Measurements from ENCODE around the gene TEX2. TPM values are rescaled to one million over a fixed set of nuclear protein-coding genes. Genes with fewer than 3 reads are reported as not detected.

Gene TEX2
- total and polyA plus RNA-seq, 2 donors (not counting 3 experiments of a cell fraction or from before 2014, with no cell fraction given): 13.3 to 25.8 TPM

DNA sequence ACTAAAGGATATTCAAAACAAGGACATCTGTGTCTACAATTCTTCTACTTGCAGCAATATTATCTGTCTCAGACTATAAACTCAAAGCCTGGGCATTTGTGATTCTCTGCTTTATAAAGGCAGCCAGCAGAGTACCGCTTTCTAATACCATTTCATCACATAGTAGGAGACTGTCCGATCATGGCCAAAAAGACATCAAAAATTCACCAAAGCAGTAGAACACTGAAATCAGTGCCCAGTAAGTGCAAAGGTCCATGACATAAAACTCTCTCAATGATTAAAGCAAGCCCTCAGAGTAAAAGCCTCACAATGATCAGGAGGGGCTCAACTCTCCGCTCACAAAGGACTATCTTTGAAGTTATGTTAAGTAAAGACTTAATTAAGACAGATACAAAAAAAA is 156.1 kb downstream of the TEX2 start:
- Histone ChIP-seq H2AFZ (ENCODE audit: low read depth, low read length) (no peak overlapping the region), H3K27me3 (ENCODE audit: control insufficient read depth in 2 of 2, insufficient read depth in 2 of 2, low read length in 2 of 2) (no peaks in the 10 kb centered on the region), H3K9me3 (replicated peaks; ENCODE audit: control insufficient read depth, insufficient read depth, low read length) (no peaks in the 10 kb centered on the region), H3K36me3 (ENCODE audit: control insufficient read depth in 2 of 2, extremely low read depth in 1 of 2, insufficient read depth in 2 of 2, low read length in 2 of 2) (no peaks in the 10 kb centered on the region), H3K4me1 (ENCODE audit: control insufficient read depth, extremely low read depth, insufficient read depth, low read length) (peaks cover 11% of the 10 kb centered on the region), H4K20me1 (replicated peaks; ENCODE audit: control insufficient read depth, extremely low read depth, insufficient read depth, low read length) (no peaks in the 10 kb centered on the region), H3K9ac (replicated peaks; ENCODE audit: extremely low read depth, insufficient read depth, low read length) (no peak overlapping the region), H3K4me3 (replicated peaks in 1 of 3; ENCODE audit: insufficient read depth in 1 of 3, low read depth in 1 of 3, low read length in 3 of 3) (no peak overlapping the region), H3K9me1 (replicated peaks; ENCODE audit: control insufficient read depth, extremely low read depth, insufficient read depth, low read length) (no peaks in the 10 kb centered on the region), H3K27ac (ENCODE audit: insufficient read depth, low read depth, low read length) (no peak overlapping the region), H3K79me2 (ENCODE audit: control insufficient read depth, insufficient read depth, low read length) (no peaks in the 10 kb centered on the region), H3K4me2 (ENCODE audit: insufficient read depth, low read length) (no peak overlapping the region)
- intact Hi-C loops (cut with micrococcal nuclease): no loop called here
- FAIRE-seq (no peak), DNase-seq (ENCODE audit: low read depth, low spot score) (no peak)
- ChIA-PET POLR2A (no interaction called here), CTCF (no interaction called here)
- no TSS peak for BruUV-seq (replicated peaks)
- TF ChIP-seq, protein P1, sequence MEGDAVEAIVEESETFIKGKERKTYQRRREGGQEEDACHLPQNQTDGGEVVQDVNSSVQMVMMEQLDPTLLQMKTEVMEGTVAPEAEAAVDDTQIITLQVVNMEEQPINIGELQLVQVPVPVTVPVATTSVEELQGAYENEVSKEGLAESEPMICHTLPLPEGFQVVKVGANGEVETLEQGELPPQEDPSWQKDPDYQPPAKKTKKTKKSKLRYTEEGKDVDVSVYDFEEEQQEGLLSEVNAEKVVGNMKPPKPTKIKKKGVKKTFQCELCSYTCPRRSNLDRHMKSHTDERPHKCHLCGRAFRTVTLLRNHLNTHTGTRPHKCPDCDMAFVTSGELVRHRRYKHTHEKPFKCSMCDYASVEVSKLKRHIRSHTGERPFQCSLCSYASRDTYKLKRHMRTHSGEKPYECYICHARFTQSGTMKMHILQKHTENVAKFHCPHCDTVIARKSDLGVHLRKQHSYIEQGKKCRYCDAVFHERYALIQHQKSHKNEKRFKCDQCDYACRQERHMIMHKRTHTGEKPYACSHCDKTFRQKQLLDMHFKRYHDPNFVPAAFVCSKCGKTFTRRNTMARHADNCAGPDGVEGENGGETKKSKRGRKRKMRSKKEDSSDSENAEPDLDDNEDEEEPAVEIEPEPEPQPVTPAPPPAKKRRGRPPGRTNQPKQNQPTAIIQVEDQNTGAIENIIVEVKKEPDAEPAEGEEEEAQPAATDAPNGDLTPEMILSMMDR (IDR thresholded peaks at IDR 0.05; ENCODE audit: extremely low read depth in 1 of 2, insufficient read depth in 1 of 2, low read depth in 1 of 2, low read length in 2 of 2): no peak
- no peak for TF ChIP-seq EZH2 (IDR thresholded peaks at IDR 0.05; ENCODE audit: borderline replicate concordance, low read depth, low read length, severe bottlenecking)
- TF ChIP-seq GATA2 (IDR thresholded peaks at IDR 0.05; ENCODE audit: insufficient read depth, insufficient read length, low read depth, low read length): no peak
- TF ChIP-seq, protein P2, sequence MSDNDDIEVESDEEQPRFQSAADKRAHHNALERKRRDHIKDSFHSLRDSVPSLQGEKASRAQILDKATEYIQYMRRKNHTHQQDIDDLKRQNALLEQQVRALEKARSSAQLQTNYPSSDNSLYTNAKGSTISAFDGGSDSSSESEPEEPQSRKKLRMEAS (IDR thresholded peaks at IDR 0.05; ENCODE audit: insufficient read depth, insufficient read length): no peak
- dilution Hi-C loops (cut with MboI; ENCODE audit: extremely low pct_ligation_motif_present, low sequenced_read_pairs): no loop called here

Measured in endothelial cell of umbilical vein (primary cell).